Lower lobe of right lung (tissue), 2 donors: ENCODE measurements around the gene NRXN3. TPM values are rescaled to one million over a fixed set of nuclear protein-coding genes. Genes with fewer than 3 reads are reported as not detected.
"Not testable (repeated sequence)": the region's sequence is repeated elsewhere in the genome, so short reads cannot be mapped to it uniquely, and the experiment has no call there.

Experiments
- ATAC-seq, 2 donors: fragments of 200-7000 bp; cut with Tn5 transposase; one replicate each; pipeline ENCODE4 v1.9.1; 2020 to 2022; ENCODE audit warnings: mild to moderate bottlenecking in 2 of 2, moderate library complexity in 2 of 2
- DNase-seq: peaks from one replicate; pipeline ENCODE4 v3.0.0-alpha.2; 2020
- H3K27ac ChIP-seq: fragments of 200-600 bp; one replicate; pipeline ENCODE4 v1.8.0; 2022
- H3K27me3 ChIP-seq: fragments of 200-600 bp; one replicate; pipeline ENCODE4 v1.8.0; 2022; ENCODE audit warnings: low read depth
- H3K36me3 ChIP-seq: fragments of 200-600 bp; one replicate; pipeline ENCODE4 v1.8.0; 2022; ENCODE audit warnings: mild to moderate bottlenecking
- H3K4me1 ChIP-seq: fragments of 200-600 bp; one replicate; pipeline ENCODE4 v1.8.0; 2022
- H3K4me3 ChIP-seq: fragments of 200-600 bp; one replicate; pipeline ENCODE4 v1.8.0; 2022; ENCODE audit warnings: mild to moderate bottlenecking
- H3K9me3 ChIP-seq: fragments of 200-600 bp; one replicate; pipeline ENCODE4 v1.8.0; 2022
- CTCF ChIP-seq: fragments of 200-600 bp; IDR thresholded peaks from one replicate; pipeline ENCODE4 v1.8.0; 2022; ENCODE audit warnings: antibody characterized with exemption, mild to moderate bottlenecking
- intact Hi-C: fragments of 100-400 bp; cut with DNase I; formaldehyde crosslinking; loops from one replicate; pipeline ENCODE4 v1.11.0; 2022
- total RNA-seq: library from RNA; stranded (reverse); fragmentation: NEBNext Ultra II Directional; extraction: Animal tissue kit (Norgen Biotek cat#: 25700); gene quantifications from one replicate; pipeline ENCODE4 v1.2.1, GENCODE V29; 2021
- donor health status: DM: no; HTN: yes; CAD: no; lungs with severe emphysema.

The NRXN3 gene
- total RNA-seq, 1 donor from 2014 or later: 9.0 TPM

DNA sequence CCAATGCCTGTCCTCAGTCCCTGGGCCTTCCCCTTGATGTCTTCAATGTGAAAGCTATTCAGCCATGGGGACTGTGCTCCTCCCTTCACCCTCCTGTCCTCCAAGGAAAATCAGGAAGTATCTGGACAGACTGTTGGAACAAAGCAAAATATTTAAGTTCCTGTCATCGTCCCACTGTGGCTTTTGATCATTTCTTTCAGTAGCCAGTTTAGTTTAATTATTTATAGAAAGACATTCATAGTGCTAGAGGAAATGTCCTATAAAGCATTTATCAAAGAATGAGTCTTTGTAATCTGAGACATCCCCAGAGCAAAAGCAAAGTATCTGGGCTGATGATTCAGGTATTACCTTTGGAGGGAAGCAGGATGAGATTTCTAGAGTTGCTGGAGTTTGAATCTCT lies 254.1 kb downstream of the NRXN3 start:
- no peak for TF ChIP-seq CTCF
- Histone ChIP-seq H3K9me3 (no peaks in the 10 kb centered on the region), H3K27me3 (no peaks in the 10 kb centered on the region), H3K27ac (no peak overlapping the region), H3K4me1 (no peaks in the 10 kb centered on the region), H3K4me3 (no peak overlapping the region), H3K36me3 (no peaks in the 10 kb centered on the region)
- DNase-seq (no peak), ATAC-seq (no peak)
- intact Hi-C loops: no loop called here

DNA sequence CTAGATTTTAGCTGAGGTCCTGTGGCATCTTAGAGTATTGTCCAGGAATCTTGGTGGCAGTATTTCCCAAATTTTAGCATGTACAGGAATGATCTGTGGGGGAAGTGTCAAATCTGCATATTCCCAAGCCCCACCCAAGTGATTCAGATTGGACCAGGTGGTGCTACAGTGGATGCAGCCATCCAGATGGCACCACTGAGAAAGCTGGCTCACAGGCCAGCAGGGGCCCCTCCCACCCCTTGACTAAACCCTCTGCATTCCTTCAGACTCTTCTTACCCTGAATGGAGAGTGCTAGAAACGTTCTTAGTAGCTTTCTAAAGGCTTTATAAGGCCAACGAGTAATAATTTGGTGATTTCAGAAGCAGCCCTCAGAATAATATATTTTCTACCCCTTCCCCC lies 255.2 kb downstream of the NRXN3 start:
- Histone ChIP-seq H3K27me3 (no peaks in the 10 kb centered on the region), H3K4me3 (no peak overlapping the region), H3K9me3 (no peaks in the 10 kb centered on the region), H3K36me3 (no peaks in the 10 kb centered on the region), H3K27ac (peak overlapping the region; percentile 21), H3K4me1 (no peaks in the 10 kb centered on the region)
- DNase-seq: peak; percentile 55
- intact Hi-C loops: no loop called here
- TF ChIP-seq CTCF: no peak
- peak; percentile 92 to 95 for ATAC-seq

GRCh38 chr14:78425782-78426181 lies 255.6 kb downstream of the NRXN3 start:
- no peaks in the 10 kb centered on the region for H3K4me1 ChIP-seq
- ATAC-seq (peak; percentile 77 to 80), DNase-seq (peak; percentile 53)
- no peaks in the 10 kb centered on the region for H3K9me3 ChIP-seq
- intact Hi-C loops: no loop called here
- no peak overlapping the region for H3K4me3 ChIP-seq
- peak overlapping the region; percentile 21 for H3K27ac ChIP-seq
- no peaks in the 10 kb centered on the region for H3K36me3 ChIP-seq
- TF ChIP-seq CTCF: no peak
- H3K27me3 ChIP-seq: no peaks in the 10 kb centered on the region

GRCh38 chr14:78432046-78432445 lies 261.9 kb downstream of the NRXN3 start:
- Histone ChIP-seq H3K27ac (no peak overlapping the region), H3K4me1 (no peaks in the 10 kb centered on the region), H3K36me3 (no peaks in the 10 kb centered on the region), H3K27me3 (no peaks in the 10 kb centered on the region), H3K4me3 (no peak overlapping the region), H3K9me3 (no peaks in the 10 kb centered on the region)
- no peak for TF ChIP-seq CTCF
- DNase-seq (no peak), ATAC-seq (no peak)
- intact Hi-C loops: no loop called here

- ATAC-seq, H3K36me3 ChIP-seq, DNase-seq, H3K27ac ChIP-seq, H3K4me1 ChIP-seq, H3K27me3 ChIP-seq, H3K4me3 ChIP-seq, H3K9me3 ChIP-seq, intact Hi-C loops: not testable (repeated sequence)
Observed at GRCh38 chr14:78437448-78437847, 267.3 kb downstream of the NRXN3 start.

DNA sequence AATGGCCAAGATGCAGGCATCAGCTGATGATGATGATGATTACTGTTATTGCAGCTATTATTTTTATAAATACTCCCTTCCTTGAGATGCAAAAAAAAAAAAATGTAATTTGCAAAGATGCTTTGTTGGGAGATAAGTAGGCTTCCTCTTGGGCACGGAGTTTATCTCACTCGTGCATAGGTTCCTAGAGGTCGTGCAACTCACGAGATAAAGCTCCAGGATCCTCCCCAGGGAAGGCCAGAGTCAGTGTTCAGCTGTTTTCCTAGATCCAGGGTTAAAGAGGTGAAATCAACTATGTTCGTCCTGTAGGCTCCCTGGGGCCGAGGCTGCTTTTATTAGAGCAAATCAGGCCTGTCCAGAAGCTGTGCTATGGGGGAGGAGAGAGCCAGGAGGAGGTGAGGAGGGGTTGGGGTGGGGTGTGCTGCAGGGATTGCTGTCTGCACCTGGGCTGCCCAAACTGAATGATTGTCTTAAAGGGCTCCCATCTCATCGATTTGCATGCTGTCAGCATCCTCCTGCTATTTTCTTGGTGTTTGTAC lies 270.3 kb downstream of the NRXN3 start:
- no peak overlapping the region for H3K27ac ChIP-seq
- no peaks in the 10 kb centered on the region for H3K27me3 ChIP-seq
- ATAC-seq (no peak), DNase-seq (no peak)
- no peak for TF ChIP-seq CTCF
- no peaks in the 10 kb centered on the region for H3K9me3 ChIP-seq
- no peak overlapping the region for H3K4me3 ChIP-seq
- intact Hi-C loops: no loop called here
- no peaks in the 10 kb centered on the region for H3K36me3 ChIP-seq
- no peaks in the 10 kb centered on the region for H3K4me1 ChIP-seq
